Stimulated activated CD8-positive, alpha-beta memory T cell treated with anti-CD3 and anti-CD28 coated beads, Interleukin-12 subunit alpha, Interleukin-12 subunit beta, amount 100 ng/mL, for 24 hours (primary cell): ENCODE data around the gene CHST15.
"Not testable (repeated sequence)": the region's sequence is repeated elsewhere in the genome, so short reads cannot be mapped to it uniquely, and the experiment has no call there.

Experiments used
- DNase-seq: peaks from one replicate; pipeline ENCODE4 v3.0.0-alpha.2; 2020; ENCODE audit errors: extremely low read depth

CHST15 gene

DNA sequence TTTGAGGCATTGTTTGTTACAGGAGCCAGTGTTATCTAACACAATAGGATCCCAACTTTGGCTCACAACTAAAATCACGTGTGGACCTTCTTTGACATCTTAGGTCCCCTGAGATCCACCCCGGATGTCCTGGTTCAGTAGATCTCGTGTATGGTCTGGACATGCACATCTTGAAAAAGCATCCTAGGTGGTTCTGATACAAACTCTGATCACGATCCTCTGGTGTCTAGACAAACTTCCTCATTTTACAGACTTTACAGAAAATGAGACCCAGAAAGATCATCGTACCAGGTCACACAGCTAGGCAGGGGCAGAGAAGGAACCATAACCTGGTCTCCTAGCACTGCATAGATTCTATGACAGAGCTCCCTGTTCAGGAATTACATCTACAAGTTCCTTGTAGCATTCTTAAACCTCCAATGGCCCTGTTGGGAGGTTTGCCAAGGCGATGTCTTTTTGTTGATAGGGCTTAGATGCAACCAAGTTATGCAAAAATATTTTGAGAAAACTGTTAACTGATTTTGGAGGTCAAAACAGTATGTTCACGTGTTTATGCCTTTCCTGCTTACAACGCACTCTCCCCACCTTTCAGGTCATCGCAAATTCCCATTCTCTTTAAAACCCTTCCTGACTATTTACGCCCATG is 30.8 kb upstream of the CHST15 start:
- DNase-seq, result no peak

GRCh38 chr10:124123156-124123555 is 29.8 kb upstream of the CHST15 start:
- no peak for DNase-seq

DNA sequence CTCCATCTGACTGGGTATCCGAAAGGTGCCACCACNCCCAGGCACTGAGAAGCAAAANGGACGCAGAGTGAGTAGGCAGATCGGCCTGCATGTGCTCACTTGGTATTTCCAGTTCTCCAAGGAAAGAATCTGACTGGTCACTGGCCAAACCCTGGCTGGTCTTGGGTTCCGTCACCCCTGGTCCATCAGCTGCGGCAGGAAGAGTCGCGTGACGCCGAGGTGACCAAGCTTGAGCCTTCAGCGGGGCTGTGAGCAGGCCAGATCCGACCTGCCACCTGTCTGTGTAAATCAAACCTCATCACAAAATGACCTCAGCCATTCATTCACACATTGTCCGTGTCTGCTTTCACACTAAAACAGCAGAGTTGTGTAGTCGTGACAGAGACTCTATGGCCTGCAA is 28.8 kb upstream of the CHST15 start:
- no peak for DNase-seq

GRCh38 chr10:124120410-124121061 is 27.1 kb upstream of the CHST15 start:
- DNase-seq, result no peak

- DNase-seq, result no peak
These were observed 26.5 kb upstream of the CHST15 start for GRCh38 chr10:124119946-124120345.

- DNase-seq, result no peak
These were observed 25.8 kb upstream of the CHST15 start for GRCh38 chr10:124119216-124119615.

DNA sequence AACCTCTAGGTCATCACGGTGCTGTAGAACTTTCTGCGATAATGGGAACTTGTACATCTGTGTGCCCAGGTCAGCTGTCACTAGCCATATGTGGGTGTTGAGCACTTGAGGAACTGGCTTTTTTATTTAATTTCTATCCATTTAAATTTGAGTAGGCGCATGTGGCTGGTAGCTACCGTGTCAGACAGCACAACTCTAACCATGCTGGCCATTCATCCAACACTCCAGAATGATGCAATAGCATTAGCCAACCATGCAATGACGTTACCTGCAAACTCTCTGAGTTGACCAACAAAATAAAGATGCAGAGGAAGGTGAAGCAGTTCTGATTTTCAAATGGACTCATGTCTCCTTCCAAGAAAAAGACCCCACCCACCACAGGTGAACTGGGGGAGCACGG is 24.4 kb upstream of the CHST15 start:
- no peak for DNase-seq

DNA sequence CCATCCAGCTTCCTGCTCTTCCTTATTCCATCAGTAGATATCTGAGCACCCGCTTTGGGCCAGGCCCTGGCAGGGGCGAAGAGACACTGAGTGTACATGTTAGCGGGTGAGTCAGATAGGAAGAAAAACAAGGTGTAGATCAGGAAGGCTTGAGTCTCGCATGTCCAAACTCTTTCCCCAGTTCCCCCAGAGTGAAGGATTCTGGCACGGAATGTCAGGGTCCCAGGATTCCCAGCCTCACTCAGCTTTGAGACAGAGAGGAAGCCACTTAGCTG is 24.1 kb upstream of the CHST15 start:
- DNase-seq, result no peak

- DNase-seq, result no peak
These were observed 23.5 kb upstream of the CHST15 start for GRCh38 chr10:124116771-124117510.

- DNase-seq, result no peak
These were observed 21.3 kb upstream of the CHST15 start for GRCh38 chr10:124114696-124115095.

DNA sequence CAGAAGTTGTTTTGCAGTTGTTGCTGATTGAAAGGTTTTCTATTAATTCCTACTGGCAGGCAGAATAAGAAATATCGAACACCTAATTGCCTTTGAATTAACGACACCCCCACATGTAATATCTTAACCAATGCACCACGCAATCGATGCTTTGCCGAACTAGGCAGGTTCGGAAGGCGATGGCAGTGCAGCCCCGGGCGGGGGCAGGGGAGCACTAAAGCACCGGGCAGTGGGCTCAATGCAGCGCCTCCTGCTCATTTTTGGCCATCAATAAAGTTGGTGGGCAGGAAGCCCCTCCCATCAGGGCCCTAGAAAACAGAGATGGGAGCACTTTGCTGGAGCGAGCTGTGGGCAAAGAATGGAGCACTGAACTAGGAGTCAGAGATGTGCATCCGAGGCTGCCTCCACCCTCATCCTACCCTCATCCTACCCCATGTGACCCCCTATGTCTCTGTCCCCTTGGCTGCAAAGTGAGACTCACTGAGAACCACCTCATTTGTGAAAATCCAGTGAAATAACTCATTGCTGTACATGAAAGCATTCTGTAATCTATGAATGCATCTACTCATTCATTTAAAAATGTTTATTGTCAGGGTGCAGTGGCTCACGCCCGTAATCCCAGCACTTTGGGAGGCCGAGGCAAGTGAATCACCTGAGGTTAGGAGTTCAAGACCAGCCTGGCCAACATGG is 19.6 kb upstream of the CHST15 start:
- DNase-seq, result no peak

DNA sequence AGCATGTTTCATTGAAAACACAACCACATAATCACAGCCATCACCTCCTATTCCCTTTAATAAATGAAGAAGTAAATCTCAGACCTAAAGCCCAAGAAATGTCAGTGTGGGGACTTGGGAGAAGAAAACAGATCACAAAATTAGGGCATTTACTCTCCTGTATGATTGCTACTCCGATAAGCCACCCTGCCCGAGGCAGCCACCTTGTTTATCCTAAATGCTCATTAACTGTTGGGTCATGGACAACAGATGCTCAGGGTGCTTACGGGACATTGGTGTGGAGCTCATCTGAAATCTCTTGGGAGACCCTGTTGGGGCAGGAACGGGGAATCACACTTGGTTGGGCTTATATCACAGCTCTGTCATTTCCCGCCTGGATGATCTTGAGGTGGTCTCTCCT is 17.5 kb upstream of the CHST15 start:
- no peak for DNase-seq

DNA sequence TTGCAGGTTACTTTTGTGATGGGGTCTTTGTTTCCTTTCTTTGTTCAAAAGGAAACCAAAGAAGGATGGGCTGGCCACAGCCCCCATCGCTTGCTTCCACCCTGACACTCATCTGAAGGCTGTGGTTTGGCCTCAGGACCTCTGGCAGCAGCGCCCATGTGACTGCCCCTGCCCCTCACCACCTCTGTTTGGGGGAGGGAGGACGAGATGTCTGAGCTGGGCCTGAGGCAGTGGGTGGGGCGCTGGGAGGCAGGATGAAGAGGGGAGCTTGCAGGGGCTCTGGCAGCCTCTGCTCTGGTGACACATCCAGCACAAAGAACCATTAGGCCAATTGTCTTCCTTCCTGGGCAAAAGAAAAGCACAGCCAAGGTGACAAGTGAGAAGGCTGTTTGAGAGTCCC is 15.9 kb upstream of the CHST15 start:
- no peak for DNase-seq

DNA sequence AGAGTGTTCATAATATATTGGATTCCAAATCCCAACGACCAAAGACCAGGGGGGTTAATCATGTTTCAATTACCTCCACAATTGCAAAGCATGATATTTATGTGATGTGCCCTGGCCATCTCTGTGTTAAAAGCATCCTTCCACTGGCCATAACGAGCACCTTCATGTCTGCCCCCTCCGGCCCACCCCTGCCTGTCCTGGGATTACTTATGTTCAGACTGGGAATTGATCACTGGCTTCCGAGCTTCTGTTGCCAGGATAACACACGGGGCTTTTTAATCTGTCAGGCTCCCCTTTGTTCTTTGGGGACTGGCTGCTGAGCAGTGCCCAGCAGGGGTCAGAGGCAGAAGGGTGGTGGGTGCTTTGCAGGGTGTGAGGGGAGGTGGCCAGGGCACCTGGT is 13.7 kb upstream of the CHST15 start:
- no peak for DNase-seq

DNA sequence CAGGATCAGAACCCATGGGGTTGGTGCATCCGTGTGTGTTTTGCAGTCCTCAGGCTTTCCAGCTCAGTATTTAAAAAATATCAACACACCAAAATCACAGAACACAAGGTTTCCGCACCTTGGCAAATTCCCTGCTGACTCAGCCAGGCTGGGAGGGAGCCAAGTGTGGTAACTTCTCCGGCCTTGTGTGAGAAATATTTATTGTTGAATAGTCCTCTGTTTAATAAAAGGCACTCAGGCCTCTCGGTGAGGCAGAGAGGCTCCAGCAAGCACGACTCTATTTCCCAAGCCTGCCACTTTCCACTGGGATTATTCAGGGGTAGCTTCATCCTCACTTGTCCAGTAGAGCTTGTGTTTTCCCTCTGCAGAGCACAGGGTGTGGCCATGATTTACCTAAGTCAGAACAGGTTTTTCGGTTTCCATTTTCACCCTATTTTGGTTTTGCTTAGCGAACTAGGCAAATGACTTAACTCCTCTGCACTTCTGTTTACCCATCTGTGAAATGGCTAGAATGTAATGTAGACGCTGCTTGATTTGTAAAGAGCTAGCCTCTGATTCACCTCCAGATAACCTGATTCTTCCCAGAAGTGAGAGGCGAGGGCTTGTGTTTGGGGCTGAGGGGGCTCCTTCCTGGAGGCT is 13.0 kb upstream of the CHST15 start:
- DNase-seq, result no peak

GRCh38 chr10:124105594-124105993 is 12.2 kb upstream of the CHST15 start:
- no peak for DNase-seq

DNA sequence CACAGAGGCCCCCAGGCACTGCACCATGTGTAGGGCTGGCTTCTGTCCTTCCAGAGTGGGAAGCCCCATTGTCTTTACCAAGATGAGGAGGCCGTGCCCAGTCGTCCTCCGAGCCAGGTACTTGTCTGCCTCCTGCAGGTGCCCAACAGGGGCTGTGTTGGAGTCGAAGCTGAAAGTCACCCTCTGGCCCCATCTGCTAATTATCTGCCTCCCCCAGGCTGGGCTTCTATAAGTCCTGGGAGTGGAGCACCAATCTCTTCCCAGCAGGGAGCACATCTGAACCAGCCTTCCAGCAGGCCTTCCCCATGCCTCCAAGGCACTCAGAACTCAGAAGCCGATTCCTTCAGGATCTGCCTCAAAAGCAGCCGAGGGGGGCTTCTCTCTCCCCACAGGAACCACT is 11.6 kb upstream of the CHST15 start:
- no peak for DNase-seq

GRCh38 chr10:124104011-124104627 is 10.7 kb upstream of the CHST15 start:
- DNase-seq, result no peak

DNA sequence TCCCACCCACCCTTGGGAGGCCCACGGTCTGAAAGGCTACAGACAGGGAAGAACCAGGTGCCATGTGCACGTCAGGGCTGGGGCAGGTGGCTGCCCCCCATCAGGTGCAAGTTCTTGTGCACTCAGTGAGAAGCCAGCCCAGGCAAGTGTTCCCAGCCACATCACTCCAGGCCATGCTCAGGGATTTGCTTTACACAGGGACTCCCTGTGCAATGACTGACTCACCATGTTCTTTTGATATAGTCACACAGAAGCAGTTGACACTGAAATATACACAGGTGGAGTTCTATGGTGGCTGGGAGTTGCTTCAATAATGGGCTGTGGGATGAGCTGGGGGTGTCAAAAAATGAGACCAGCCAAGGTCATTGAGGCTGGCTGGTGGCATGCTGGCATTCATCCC is 8.0 kb upstream of the CHST15 start:
- DNase-seq, result no peak

DNA sequence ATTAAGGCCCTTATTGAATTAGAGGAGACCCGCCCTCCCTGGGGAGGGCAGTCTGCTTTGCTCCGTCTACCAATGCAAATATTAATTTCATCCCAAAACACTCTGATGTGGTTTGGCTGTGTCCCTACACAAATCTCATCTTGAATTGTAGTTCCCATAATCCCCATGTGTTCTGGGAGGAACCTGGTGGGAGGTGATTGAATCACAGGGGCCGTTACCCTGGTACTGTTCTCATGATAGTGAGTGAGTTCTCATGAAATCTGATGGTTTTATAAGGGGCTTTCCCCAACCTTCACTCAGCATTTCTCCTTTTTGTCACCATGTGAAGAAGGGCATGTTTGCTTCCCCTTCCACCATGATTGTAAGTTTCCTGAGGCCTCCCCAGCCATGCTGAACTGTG is 7.3 kb upstream of the CHST15 start:
- DNase-seq, result not testable (repeated sequence)

- DNase-seq, result no peak
These were observed 6.7 kb upstream of the CHST15 start for GRCh38 chr10:124100124-124100523.

DNA sequence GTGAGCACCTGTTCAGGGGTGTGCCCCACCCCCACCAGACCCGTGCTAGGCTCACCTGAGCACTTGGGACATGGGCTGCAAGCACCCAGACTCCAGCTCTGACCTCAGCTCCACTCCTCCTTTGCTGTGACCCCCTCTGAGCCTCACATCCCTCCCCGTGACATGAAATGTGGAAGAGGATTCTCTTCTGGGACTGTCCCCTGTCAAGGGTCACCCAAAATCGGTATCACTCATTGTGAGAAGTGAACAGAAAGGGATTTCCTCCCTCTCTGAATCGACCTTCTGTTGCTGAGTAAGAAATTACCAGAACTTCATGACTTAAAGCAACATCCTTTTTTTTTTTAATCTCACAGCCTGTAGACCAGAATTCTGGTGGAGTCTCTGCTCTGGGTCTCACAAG is 6.2 kb upstream of the CHST15 start:
- no peak for DNase-seq
